Spleen (tissue), 11 donors: ENCODE results near the gene MAPK1. TPM values are rescaled to one million over a fixed set of nuclear protein-coding genes. Genes with fewer than 3 reads are reported as not detected.
A peak's percentile ranks its signal among the peaks of the same experiment; 100 is the strongest.
"Not testable (repeated sequence)": the region's sequence is repeated elsewhere in the genome, so short reads cannot be mapped to it uniquely, and the experiment has no call there.

ENCODE experiments used
- DNase-seq: peaks from one replicate; pipeline ENCODE4 v3.0.0-alpha.2; 2020
- H3K27ac ChIP-seq, 8 donors: fragments of 200-600 bp; sonication (generic) in 7 of 8; 1 replicate in 4 of 8; 2 replicates in 4 of 8; pipeline versions ENCODE4 v1.5.0 to v1.8.0; 2016 to 2021; ENCODE audit warnings: inconsistent platforms in 4 of 8, mild to moderate bottlenecking in 4 of 8, moderate library complexity in 1 of 8
- H3K27me3 ChIP-seq, 7 donors: fragments of 200-600 bp; sonication (generic) in 6 of 7; replicated peaks in 1 of 7; 1 replicate in 4 of 7; 2 replicates in 3 of 7; pipeline versions ENCODE4 v1.5.0 to v1.8.0; 2016 to 2021; ENCODE audit warnings: inconsistent platforms in 3 of 7, mild to moderate bottlenecking in 1 of 7
- H3K36me3 ChIP-seq, 6 donors: fragments of 200-600 bp; sonication (generic) in 5 of 6; 1 replicate in 4 of 6; 2 replicates in 2 of 6; pipeline versions ENCODE4 v1.5.0 to v1.8.0; 2016 to 2021; ENCODE audit warnings: inconsistent platforms in 2 of 6
- H3K4me1 ChIP-seq, 6 donors: fragments of 200-600 bp; sonication (generic) in 5 of 6; 1 replicate in 3 of 6; 2 replicates in 3 of 6; pipeline versions ENCODE4 v1.5.0 to v1.8.0; 2016 to 2021; ENCODE audit warnings: inconsistent platforms in 3 of 6
- H3K4me3 ChIP-seq, 8 donors: fragments of 200-600 bp; sonication (generic) in 7 of 8; 1 replicate in 4 of 8; 2 replicates in 4 of 8; pipeline versions ENCODE4 v1.5.0 to v1.8.0; 2016 to 2021; ENCODE audit warnings: inconsistent platforms in 4 of 8, mild to moderate bottlenecking in 4 of 8, moderate library complexity in 2 of 8
- H3K9me3 ChIP-seq, 8 donors: fragments of 200-600 bp; sonication (generic) in 7 of 8; 1 replicate in 4 of 8; 2 replicates in 4 of 8; pipeline versions ENCODE4 v1.5.0 to v1.8.0; 2016 to 2021; ENCODE audit warnings: inconsistent platforms in 4 of 8
- CTCF ChIP-seq, 11 experiments: fragments of 200-600 bp in 7 of 11; fragments of 450-650 bp in 4 of 11; sonication (generic) in 4 of 11; IDR thresholded peaks in 8 of 11; conservative IDR thresholded peaks in 3 of 11; 1 replicate in 7 of 11; 2 replicates in 4 of 11; pipeline versions ENCODE4 v1.4.0 to v1.8.0; 2016 to 2021; ENCODE audit warnings: antibody characterized with exemption in 11 of 11, inconsistent platforms in 4 of 11, mild to moderate bottlenecking in 1 of 11
- POLR2A ChIP-seq, 3 donors: fragments of 450-650 bp; IDR thresholded peaks; one replicate each; pipeline ENCODE4 v1.5.1; 2017; ENCODE audit warnings: antibody characterized with exemption in 3 of 3, mild to moderate bottlenecking in 1 of 3
- POLR2AphosphoS5 ChIP-seq, 3 donors: sonication (generic); formaldehyde crosslinking; IDR thresholded peaks; one replicate each; pipeline ENCODE4 v1.5.1; 2017; ENCODE audit warnings: antibody characterized with exemption in 3 of 3
- WGBS, 5 donors: extraction: QIAGEN DNeasy Blood & Tissue Kit in 3 of 5; methylation state at CpG; one replicate each; pipeline versions ENCODE4 v1.1.5 to v1.1.7; 2013 to 2018; 5-methylcytosine and 5-hydroxymethylcytosine counted together
- intact Hi-C: fragments of 100-400 bp; cut with DNase I; formaldehyde crosslinking; loops from one replicate; pipeline ENCODE4 v1.15.0; 2023; ENCODE audit warnings: low total_unique reads
- polyA plus RNA-seq, 3 donors: library from polyadenylated mRNA; stranded (reverse); fragments of 200-250 nt; gene quantifications; one replicate each; pipeline ENCODE4 v1.2.1, GENCODE V29; 2013
- total RNA-seq, 7 donors: library from RNA; depleted of rRNA in 3 of 7; stranded (reverse); fragments of >200 nt in 3 of 7; fragmentation: NEBNext Ultra II Directional in 4 of 7; extraction: Animal tissue kit (Norgen Biotek cat#: 25700) in 4 of 7; gene quantifications; one replicate each; pipeline versions ENCODE4 v1.1.0 to v1.2.1, GENCODE V29; 2016 to 2021
- donor health status: healthy with polysubstance abuse.
- donor health status: DM: no; HTN: no; CAD: no; lungs with moderate emphysema.
- donor health status: DM: no; HTN: no; CAD: no.
- donor health status: Bipolar disorder and iron deficiency.
- donor health status: healthy.
- donor health status: DM: no; HTN: no; CAD: no.
- donor health status: DM: yes; HTN: yes; CAD: no.

MAPK1 gene
- total and polyA plus RNA-seq, 10 donors: 11.6 to 165 (median 106) TPM

GRCh38 chr22:21819183-21819770 lies 48.2 kb downstream of the MAPK1 start:
- WGBS, 5 donors: 91 to 98% (median 94%) methylated on average over 2 of the region's 2 CpGs
- Histone ChIP-seq H3K9me3 (no peaks in the 10 kb centered on the region), H3K27ac (peak overlapping the region in 7 of 8 donors; percentile 57 to 92 (median 88)), H3K4me1 (peaks cover 42 to 98% (median 83%) of the 10 kb centered on the region in 6 donors), H3K27me3 (no peaks in the 10 kb centered on the region), H3K4me3 (peak overlapping the region in 1 of 8 donors; percentile 37), H3K36me3 (no peaks in the 10 kb centered on the region)
- no peak for TF ChIP-seq CTCF (IDR thresholded peaks at IDR 0.05 in 8 of 11, conservative IDR thresholded peaks at IDR 0.05 in 3 of 11)
- TF ChIP-seq POLR2AphosphoS5 (IDR thresholded peaks at IDR 0.05): no peak
- TF ChIP-seq POLR2A (IDR thresholded peaks at IDR 0.05): no peak
- intact Hi-C loops: loop anchor here (10.0 kb wide), 1 partner anchor 46 kb away; the partner anchor contains the start of gene MAPK1
- DNase-seq: no peak

- peaks cover 39 to 98% (median 80%) of the 10 kb centered on the region in 6 donors for H3K4me1 ChIP-seq
- no peaks in the 10 kb centered on the region for H3K9me3 ChIP-seq
- DNase-seq: no peak
- WGBS, 5 donors: 50 to 75% (median 63%) methylated on average over 8 of the region's 8 CpGs
- TF ChIP-seq POLR2AphosphoS5 (IDR thresholded peaks at IDR 0.05): no peak
- TF ChIP-seq CTCF (IDR thresholded peaks at IDR 0.05 in 8 of 11, conservative IDR thresholded peaks at IDR 0.05 in 3 of 11): no peak
- TF ChIP-seq POLR2A (IDR thresholded peaks at IDR 0.05): no peak
- peak overlapping the region in 1 of 8 donors; percentile 37 for H3K4me3 ChIP-seq
- no peaks in the 10 kb centered on the region for H3K36me3 ChIP-seq
- peak overlapping the region in 7 of 8 donors; percentile 57 to 92 (median 88) for H3K27ac ChIP-seq
- no peaks in the 10 kb centered on the region for H3K27me3 ChIP-seq
- intact Hi-C loops: loop anchor here (10.0 kb wide), 1 partner anchor 46 kb away; the partner anchor contains the start of gene MAPK1
Measured at GRCh38 chr22:21818487-21819182, 48.8 kb downstream of the MAPK1 start.

DNA sequence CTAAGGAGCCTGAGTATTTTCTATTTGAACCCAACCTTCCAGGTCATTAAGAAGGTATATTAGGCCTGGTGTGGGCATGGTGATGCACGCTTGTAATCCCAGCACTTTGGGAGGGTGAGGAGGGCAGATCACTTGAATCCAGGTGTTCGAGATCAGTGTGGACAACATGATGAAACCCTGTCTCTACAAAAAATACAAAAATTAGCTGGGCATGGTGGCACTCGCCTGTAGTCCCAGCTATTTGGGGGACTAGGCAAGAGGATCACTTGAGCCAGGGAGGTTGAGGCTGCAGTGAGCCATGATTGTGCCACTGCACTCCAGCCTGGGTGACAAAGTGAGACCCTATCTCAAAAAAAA lies 50.0 kb downstream of the MAPK1 start:
- peak overlapping the region; percentile 22 to 92 (median 86) for H3K27ac ChIP-seq
- not testable (repeated sequence) for H3K27me3 ChIP-seq, H3K9me3 ChIP-seq, H3K36me3 ChIP-seq, DNase-seq
- peaks cover 35 to 95% (median 72%) of the 10 kb centered on the region in 6 donors for H3K4me1 ChIP-seq
- intact Hi-C loops: loop anchor here (10.0 kb wide), 1 partner anchor 47 kb away; the partner anchor contains the start of gene MAPK1
- peak overlapping the region in 4 of 8 donors; percentile 8 to 58 (median 10) for H3K4me3 ChIP-seq
- WGBS, 5 donors: 82 to 92% (median 87%) methylated on average over 3 of the region's 3 CpGs

GRCh38 chr22:21816787-21817496 lies 50.5 kb downstream of the MAPK1 start:
- Histone ChIP-seq H3K27ac (peak overlapping the region; percentile 22 to 92 (median 86)), H3K4me1 (peaks cover 35 to 95% (median 67%) of the 10 kb centered on the region in 6 donors), H3K27me3 (no peaks in the 10 kb centered on the region), H3K36me3 (no peaks in the 10 kb centered on the region), H3K4me3 (peak overlapping the region in 4 of 8 donors; percentile 8 to 58 (median 10)), H3K9me3 (no peaks in the 10 kb centered on the region)
- TF ChIP-seq POLR2A (IDR thresholded peaks at IDR 0.05) (no peak), CTCF (IDR thresholded peaks at IDR 0.05 in 8 of 11, conservative IDR thresholded peaks at IDR 0.05 in 3 of 11) (peak in 1 of 11 experiments; percentile 19), POLR2AphosphoS5 (IDR thresholded peaks at IDR 0.05) (peak in 2 of 3 donors; percentile 27 to 63)
- intact Hi-C loops: loop anchor here (10.0 kb wide), 1 partner anchor 48 kb away; the partner anchor contains the start of gene MAPK1
- DNase-seq: no peak
- whole genome bisulfite sequencing, 5 donors: 14 to 32% (median 27%) methylated on average over 10 of the region's 10 CpGs
